Neural crest cell (in vitro differentiated cells): Measurements from ENCODE around the gene GIPC3. TPM values are rescaled to one million over a fixed set of nuclear protein-coding genes. Genes with fewer than 3 reads are reported as not detected.

Source experiments
- DNase-seq: peaks from one replicate; pipeline ENCODE4 v3.0.0; 2021; ENCODE audit warnings: low read depth, mixed read lengths, low spot score
- H3K27ac Mint-ChIP-seq: one replicate; pipeline ENCODE4 v1.8.0; 2021; ENCODE audit warnings: mild to moderate bottlenecking, mixed read lengths; ENCODE audit not compliant: unreplicated experiment
- H3K27me3 Mint-ChIP-seq: 2 replicates; pipeline ENCODE4 v1.8.0; 2021; ENCODE audit warnings: low read depth, mild to moderate bottlenecking, mixed read lengths
- H3K36me3 Mint-ChIP-seq: 2 replicates; pipeline ENCODE4 v1.8.0; 2021; ENCODE audit warnings: low read depth, mild to moderate bottlenecking, mixed read lengths
- H3K4me1 Mint-ChIP-seq: 2 replicates; pipeline ENCODE4 v1.8.0; 2021; ENCODE audit warnings: mixed read lengths
- H3K4me3 Mint-ChIP-seq: one replicate; pipeline ENCODE4 v1.8.0; 2021; ENCODE audit warnings: mild to moderate bottlenecking, mixed read lengths
- H3K9me3 Mint-ChIP-seq: 2 replicates; pipeline ENCODE4 v1.8.0; 2021; ENCODE audit warnings: mixed read lengths
- CTCF ChIP-seq: fragments of 200-600 bp; sonication (generic); conservative IDR thresholded peaks from 2 replicates; pipeline ENCODE4 v1.5.0; 2021; ENCODE audit warnings: antibody characterized with exemption, mild to moderate bottlenecking
- total RNA-seq: library from RNA; stranded (reverse); gene quantifications from 2 replicates; pipeline ENCODE4 v1.2.1, GENCODE V29; 2021

GIPC3 gene
- total RNA-seq, 1 donor from 2014 or later, result 0.19 TPM

GRCh38 chr19:3591876-3592613 lies 6.8 kb downstream of the GIPC3 start:
- Mint-ChIP-seq H3K4me1 (no peaks in the 10 kb centered on the region), H3K4me3 (no peak overlapping the region), H3K36me3 (no peaks in the 10 kb centered on the region), H3K27ac (no peak overlapping the region), H3K9me3 (peaks cover 3% of the 10 kb centered on the region), H3K27me3 (peaks cover 38% of the 10 kb centered on the region)
- no peak for TF ChIP-seq CTCF
- no peak for DNase-seq

- no peak for TF ChIP-seq CTCF
- no peak overlapping the region for H3K27ac Mint-ChIP-seq
- H3K9me3 Mint-ChIP-seq, result peaks cover 3% of the 10 kb centered on the region
- no peak for DNase-seq
- H3K36me3 Mint-ChIP-seq, result no peaks in the 10 kb centered on the region
- peaks cover 30% of the 10 kb centered on the region for H3K27me3 Mint-ChIP-seq
- no peak overlapping the region for H3K4me3 Mint-ChIP-seq
- no peaks in the 10 kb centered on the region for H3K4me1 Mint-ChIP-seq
Measured at GRCh38 chr19:3593156-3593555, 7.9 kb downstream of the GIPC3 start.

GRCh38 chr19:3595521-3596061 lies 10.3 kb downstream of the GIPC3 start:
- H3K9me3 Mint-ChIP-seq, result no peaks in the 10 kb centered on the region
- no peaks in the 10 kb centered on the region for H3K4me1 Mint-ChIP-seq
- peaks cover 22% of the 10 kb centered on the region for H3K27me3 Mint-ChIP-seq
- DNase-seq, result no peak
- H3K36me3 Mint-ChIP-seq, result no peaks in the 10 kb centered on the region
- H3K27ac Mint-ChIP-seq, result no peak overlapping the region
- TF ChIP-seq CTCF, result no peak
- H3K4me3 Mint-ChIP-seq, result no peak overlapping the region

- TF ChIP-seq CTCF, result no peak
- no peaks in the 10 kb centered on the region for H3K9me3 Mint-ChIP-seq
- no peak for DNase-seq
- no peak overlapping the region for H3K4me3 Mint-ChIP-seq
- peaks cover under 1% of the 10 kb centered on the region for H3K27me3 Mint-ChIP-seq
- H3K27ac Mint-ChIP-seq, result no peak overlapping the region
- H3K36me3 Mint-ChIP-seq, result no peaks in the 10 kb centered on the region
- no peaks in the 10 kb centered on the region for H3K4me1 Mint-ChIP-seq
Measured at GRCh38 chr19:3599776-3600187, 14.5 kb downstream of the GIPC3 start.

- no peaks in the 10 kb centered on the region for H3K4me1 Mint-ChIP-seq
- TF ChIP-seq CTCF, result no peak
Measured at GRCh38 chr19:3601021-3601420, 15.7 kb downstream of the GIPC3 start.

More at GRCh38 chr19:3601021-3601420, 15.7 kb downstream of the GIPC3 start:
- H3K27ac Mint-ChIP-seq, result no peak overlapping the region
- no peak overlapping the region for H3K4me3 Mint-ChIP-seq
- H3K36me3 Mint-ChIP-seq, result no peaks in the 10 kb centered on the region
- no peaks in the 10 kb centered on the region for H3K27me3 Mint-ChIP-seq
- H3K9me3 Mint-ChIP-seq, result no peaks in the 10 kb centered on the region
- DNase-seq, result no peak
